ENCODE results near the gene CNGB1. TPM values are rescaled to one million over a fixed set of nuclear protein-coding genes. Genes with fewer than 3 reads are reported as not detected.
"Not testable (repeated sequence)": the region's sequence is repeated elsewhere in the genome, so short reads cannot be mapped to it uniquely, and the experiment has no call there.

The CNGB1 gene
- under 1 TPM in 2 of 4 donors, not detected in 2; 0.11 to 0.18 TPM for polyA plus RNA-seq (ENCODE audit: insufficient read length in 4 of 4)

DNA sequence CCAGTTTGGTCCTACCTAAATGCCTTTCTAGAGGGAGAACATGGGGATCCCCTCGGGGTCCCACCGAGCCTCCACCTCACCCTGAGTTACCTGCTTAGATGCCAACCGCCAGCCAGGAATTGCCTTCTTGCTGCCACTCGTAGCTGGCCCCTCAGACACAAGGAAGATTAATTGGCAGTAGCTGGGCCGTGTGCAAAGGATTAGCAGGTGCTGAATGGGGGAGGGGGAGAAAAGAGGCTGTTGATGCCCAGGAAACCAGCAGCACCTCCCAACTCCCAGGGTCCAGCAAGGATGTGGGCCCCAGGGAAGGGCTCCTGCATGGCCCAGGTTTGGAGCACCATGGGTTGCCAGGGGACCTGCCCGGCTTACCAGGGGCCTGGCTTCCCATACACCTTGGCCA lies at the start of gene CNGB1:
CNGB1 (minus strand) TSS at position 159 of the 400 bp plus-strand sequence. CDS start 3,842 bp downstream, outside the sequence.
- DNase-seq (ENCODE audit: low read depth in 4 of 4, low spot score in 3 of 4): no peak

- no peak for DNase-seq (ENCODE audit: low read depth in 4 of 4, low spot score in 3 of 4)
These were observed 49.1 kb upstream of the CNGB1 start for GRCh38 chr16:58019866-58020538.

GRCh38 chr16:58018803-58019202 lies 47.9 kb upstream of the CNGB1 start:
- no peak for DNase-seq (ENCODE audit: low read depth in 4 of 4, low spot score in 3 of 4)

DNA sequence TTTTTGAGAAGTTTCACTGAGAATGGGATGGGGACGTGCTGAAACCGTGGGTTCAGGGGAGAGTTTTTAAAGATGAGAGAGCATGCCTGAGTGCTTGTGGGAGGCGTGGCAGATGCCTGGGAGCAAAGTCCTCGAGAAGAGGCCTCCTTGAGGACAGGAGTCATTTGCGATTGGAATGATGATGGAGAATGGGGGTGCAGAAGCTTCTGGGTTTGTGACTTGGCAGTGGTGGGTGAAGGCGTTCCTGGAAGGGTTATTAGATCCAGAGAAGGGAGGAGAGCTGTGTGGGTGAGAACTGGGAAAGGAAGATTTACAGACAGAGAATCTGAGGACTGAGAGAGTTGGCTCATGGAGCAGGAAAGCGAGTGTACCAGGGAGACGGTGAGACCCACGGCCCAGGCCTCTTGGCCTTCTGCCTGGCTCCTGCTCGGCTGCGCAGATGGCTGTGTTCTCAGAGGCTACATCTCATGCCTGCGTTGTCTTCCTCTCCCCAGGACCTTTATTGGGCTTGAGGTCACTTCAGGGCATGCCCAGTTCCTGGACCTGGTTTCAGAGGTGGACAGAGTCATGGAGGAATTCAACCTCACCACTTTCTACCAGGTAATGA lies 46.0 kb upstream of the CNGB1 start:
- DNase-seq (ENCODE audit: low read depth in 4 of 4, low spot score in 3 of 4): no peak

- DNase-seq (ENCODE audit: low read depth in 4 of 4, low spot score in 3 of 4): no peak
These were observed 42.5 kb upstream of the CNGB1 start for GRCh38 chr16:58013201-58013956.

DNA sequence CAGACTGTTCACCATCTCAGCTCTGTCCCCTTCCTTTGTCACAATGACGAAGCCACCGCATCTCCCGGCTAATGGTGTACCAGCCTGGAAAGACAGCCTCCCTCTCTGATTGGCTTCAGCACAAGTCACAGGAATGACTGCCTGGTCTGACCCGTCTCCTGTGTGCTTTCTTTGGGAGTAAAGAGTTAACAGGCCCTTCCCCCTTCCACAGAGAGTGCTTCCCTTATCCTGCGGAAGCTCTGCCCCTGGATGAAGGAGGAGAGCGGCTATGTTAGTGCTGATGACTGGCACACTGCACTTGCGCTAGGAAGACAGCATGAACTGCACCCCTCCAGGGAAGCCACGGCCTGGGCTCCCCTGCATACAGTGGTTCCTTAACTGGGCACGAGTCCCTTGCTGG lies 41.6 kb upstream of the CNGB1 start:
- no peak for DNase-seq (ENCODE audit: low read depth in 4 of 4, low spot score in 3 of 4)

- no peak for DNase-seq (ENCODE audit: low read depth in 4 of 4, low spot score in 3 of 4)
These were observed 40.7 kb upstream of the CNGB1 start for GRCh38 chr16:58011652-58012051.

GRCh38 chr16:58010886-58011285 lies 40.0 kb upstream of the CNGB1 start:
- no peak for DNase-seq (ENCODE audit: low read depth in 4 of 4, low spot score in 3 of 4)

DNA sequence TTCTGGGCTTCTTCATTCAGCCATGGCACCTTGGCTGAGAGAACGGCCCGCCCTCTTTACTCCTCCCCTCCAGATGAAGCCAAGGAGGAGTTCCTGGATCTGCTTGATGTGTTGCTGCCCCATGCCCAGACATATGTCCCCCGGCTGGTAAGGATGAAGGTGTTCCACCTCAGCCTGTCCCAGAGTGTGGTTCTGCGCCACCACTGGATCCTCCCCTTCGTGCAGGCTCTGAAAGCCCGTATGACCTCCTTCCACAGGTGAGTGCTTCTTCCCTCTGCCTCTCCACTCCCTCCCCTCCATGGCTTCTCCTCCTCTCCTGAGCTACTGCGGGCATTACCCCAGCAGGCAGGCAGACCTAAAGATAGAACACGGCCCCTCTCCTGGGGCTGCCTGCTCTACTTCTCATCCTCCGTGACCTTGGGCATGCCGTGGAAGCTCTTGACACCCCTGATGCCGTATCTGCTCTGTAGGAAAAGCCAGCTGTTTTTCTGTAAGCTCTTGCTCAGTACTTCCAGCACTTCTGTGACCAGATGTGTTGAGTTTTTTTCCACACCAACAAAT lies 39.0 kb upstream of the CNGB1 start:
- no peak for DNase-seq (ENCODE audit: low read depth in 4 of 4, low spot score in 3 of 4)

DNA sequence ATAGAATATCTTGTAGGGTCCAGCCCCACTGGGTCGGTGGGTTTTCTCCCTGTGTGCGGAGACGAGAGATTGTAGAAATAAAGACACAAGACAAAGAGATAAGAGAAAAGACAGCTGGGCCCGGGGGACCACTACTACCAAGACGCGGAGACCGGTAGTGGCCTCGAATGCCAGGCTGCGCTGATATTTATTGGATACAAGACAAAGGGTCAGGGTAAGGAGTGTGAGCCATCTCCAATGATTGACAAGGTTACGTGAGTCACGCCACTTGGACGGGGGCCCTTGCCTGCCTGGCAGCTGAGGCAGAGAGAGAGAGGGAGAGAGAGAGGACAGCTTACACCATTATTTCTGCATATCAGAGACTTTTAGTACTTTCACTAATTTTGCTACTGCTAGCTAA lies 33.8 kb upstream of the CNGB1 start:
- not testable (repeated sequence) for DNase-seq (ENCODE audit: low read depth in 4 of 4, low spot score in 3 of 4)

GRCh38 chr16:58002936-58003335 lies 32.0 kb upstream of the CNGB1 start:
- no peak for DNase-seq (ENCODE audit: low read depth in 4 of 4, low spot score in 3 of 4)

DNA sequence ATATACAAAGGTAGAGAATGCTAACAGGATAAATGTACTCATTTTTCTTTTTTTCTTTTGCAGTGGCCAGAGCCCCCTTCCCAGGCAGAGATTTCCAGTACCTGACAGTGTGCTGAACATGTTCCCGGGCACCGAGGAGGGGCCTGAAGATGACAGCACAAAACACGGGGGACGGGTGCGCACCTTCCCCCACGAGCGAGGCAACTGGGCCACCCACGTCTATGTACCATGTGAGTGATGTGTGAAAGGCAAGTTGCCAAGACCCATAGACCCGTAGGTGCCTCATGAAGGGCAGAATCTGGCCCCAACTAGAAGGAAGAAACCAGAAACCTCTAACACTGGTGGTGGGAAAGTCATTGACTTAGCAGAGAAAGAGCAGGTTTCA lies 31.5 kb upstream of the CNGB1 start:
- no peak for DNase-seq (ENCODE audit: low read depth in 4 of 4, low spot score in 3 of 4)

DNA sequence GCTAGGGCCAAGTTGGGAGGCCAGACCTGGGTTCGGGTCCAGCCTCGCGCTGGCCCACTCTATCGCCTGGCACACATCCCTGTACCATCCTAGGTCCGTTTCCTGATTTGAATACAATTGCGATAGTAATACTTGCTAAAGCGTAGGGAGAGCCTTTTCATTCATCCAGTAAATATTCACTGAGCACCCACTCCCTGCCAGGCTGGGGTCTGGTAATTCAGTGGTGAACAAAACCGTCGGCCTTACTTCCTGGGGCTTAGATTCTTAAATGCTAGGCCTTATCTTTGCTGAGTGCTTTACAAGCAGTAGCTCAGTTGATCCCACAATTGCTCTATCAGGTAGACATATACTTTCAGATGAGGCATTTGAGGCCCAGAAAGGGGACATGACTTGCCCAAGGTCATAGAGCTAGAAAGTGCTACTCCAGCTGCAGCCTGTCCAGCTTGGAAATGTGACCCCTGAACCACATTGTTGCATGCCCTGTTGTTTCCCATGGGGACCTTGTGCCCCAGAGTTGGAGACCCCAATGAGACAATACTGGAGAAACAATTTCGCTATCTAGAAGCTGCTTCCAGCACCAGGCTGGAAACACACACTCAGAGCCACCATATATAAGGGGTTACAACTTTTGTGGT lies 31.0 kb upstream of the CNGB1 start:
- DNase-seq (ENCODE audit: low read depth in 4 of 4, low spot score in 3 of 4): no peak

GRCh38 chr16:58000706-58001676 lies 30.1 kb upstream of the CNGB1 start, which contains the start of gene USB1:
TSS of gene USB1 (plus strand) at chr16:58001407. CDS start at chr16:58001484, 77 bp downstream.
- peak in 1 of 4 donors; percentile 74 for DNase-seq (ENCODE audit: low read depth in 4 of 4, low spot score in 3 of 4)

DNA sequence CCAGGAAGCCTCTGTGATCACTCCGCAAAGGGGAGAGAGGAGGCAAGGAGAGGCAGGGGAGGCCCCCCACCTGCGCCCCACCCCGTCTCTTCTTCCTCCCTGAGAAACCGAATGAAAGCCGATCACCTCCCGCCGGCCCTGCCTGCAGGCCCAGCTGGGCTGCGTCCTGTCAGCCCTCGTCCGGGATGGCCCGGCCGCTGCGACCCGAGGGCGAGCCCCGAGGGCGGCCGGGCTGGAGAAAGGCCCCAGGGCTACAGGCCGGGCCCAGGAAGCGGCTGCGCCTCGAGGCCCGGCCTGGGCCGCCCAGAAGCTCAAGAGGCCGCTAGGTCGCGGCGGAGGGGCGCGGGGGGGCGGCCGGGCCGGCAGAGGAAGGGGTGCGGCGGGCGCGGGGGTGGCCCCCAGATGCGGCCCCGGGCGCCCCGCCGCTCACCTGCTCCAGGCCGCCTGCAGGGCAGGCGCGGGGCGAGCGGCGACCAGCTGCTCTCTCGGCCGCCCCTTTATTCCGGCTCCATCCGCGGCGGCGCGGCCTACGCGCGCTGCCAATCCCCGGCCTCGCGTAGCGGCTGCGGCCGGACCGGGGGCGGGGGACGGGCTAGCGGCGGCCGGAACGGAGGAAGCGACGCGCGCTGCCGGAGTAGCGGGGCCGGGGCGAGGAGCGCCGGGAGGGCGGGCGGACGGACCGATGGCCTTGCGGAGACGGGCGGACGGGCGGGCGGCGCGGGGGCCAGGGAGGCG lies 29.2 kb upstream of the CNGB1 start, which contains the start of gene ZNF319:
ZNF319 (minus strand) TSS at position 702 of the 735 bp plus-strand sequence. CDS start 2,407 bp downstream, outside the sequence.
- DNase-seq (ENCODE audit: low read depth in 4 of 4, low spot score in 3 of 4): no peak

- no peak for DNase-seq (ENCODE audit: low read depth in 4 of 4, low spot score in 3 of 4)
These were observed 28.5 kb upstream of the CNGB1 start for GRCh38 chr16:57999366-57999970.

GRCh38 chr16:57998992-57999365 lies 28.1 kb upstream of the CNGB1 start:
- DNase-seq (ENCODE audit: low read depth in 4 of 4, low spot score in 3 of 4): no peak

DNA sequence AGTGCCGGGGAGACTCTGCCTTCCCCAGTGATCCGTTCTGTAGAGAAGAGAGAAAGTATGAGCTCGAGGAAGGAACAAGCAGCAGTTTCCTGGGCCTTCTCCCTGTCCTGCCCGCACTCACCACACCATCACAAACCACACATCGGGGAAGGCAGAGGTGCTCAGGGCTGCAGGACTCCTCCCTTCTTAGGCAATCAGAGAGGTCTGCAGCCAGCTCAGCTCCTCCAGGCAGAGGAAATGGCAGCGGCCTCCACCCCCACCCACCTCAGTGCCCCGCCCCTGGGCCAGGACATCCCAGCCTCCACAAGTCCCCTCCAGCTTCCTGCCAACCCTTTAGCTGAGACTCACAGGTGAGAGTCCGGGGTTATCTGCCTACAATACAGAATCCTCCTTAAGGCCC lies 27.6 kb upstream of the CNGB1 start:
- no peak for DNase-seq (ENCODE audit: low read depth in 4 of 4, low spot score in 3 of 4)
